ENCODE data around the gene COL21A1.

COL21A1 gene

DNA sequence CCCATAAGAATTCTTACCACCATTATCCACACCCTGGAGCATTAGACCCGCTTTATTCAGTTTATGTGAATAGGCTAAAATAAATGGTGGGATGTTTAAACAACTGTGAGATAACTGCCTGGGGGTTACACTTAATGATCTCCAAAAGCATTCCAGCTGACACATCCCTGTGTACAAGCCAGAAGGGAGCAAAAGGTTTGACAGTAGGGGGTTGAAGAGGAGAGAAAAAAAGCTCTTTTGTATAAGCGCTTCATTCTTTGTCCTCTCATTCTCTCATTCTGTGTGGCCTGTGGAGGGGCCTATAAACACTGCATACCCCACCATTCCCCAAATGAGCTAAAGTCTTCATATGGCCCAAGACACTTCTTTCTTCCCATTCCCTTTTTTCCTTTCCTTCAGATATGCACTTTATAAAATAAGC is 30.8 kb upstream of the COL21A1 start:
- Histone ChIP-seq H3K4me3 (ENCODE audit: low read depth, low read length) (no peak overlapping the region), H3K36me3 (ENCODE audit: control insufficient read depth in 2 of 2, insufficient read depth in 1 of 2, low read length in 2 of 2) (no peaks in the 10 kb centered on the region), H3K4me1 (ENCODE audit: control insufficient read depth, insufficient read depth, low read length) (no peaks in the 10 kb centered on the region), H3K9me3 (ENCODE audit: control insufficient read depth, insufficient read depth, low read depth, low read length) (no peaks in the 10 kb centered on the region), H3K27ac (ENCODE audit: extremely low read depth, low read depth, low read length) (no peak overlapping the region)
- no peak for TF ChIP-seq ZEB2 (tag by site-specific recombination; IDR thresholded peaks at IDR 0.05)
- peak; percentile 27; the same call in 1 of the 2 replicates for TF ChIP-seq ZIC2 (tag by site-specific recombination; IDR thresholded peaks at IDR 0.05)
- ChIA-PET CTCF (interaction anchor here (0.6 to 2.2 kb wide), 3 partner anchors 14 to 1002 kb away, joined by 3 to 15 read pairs (median 4); no protein-coding TSS in a partner anchor), POLR2A (no interaction called here)

DNA sequence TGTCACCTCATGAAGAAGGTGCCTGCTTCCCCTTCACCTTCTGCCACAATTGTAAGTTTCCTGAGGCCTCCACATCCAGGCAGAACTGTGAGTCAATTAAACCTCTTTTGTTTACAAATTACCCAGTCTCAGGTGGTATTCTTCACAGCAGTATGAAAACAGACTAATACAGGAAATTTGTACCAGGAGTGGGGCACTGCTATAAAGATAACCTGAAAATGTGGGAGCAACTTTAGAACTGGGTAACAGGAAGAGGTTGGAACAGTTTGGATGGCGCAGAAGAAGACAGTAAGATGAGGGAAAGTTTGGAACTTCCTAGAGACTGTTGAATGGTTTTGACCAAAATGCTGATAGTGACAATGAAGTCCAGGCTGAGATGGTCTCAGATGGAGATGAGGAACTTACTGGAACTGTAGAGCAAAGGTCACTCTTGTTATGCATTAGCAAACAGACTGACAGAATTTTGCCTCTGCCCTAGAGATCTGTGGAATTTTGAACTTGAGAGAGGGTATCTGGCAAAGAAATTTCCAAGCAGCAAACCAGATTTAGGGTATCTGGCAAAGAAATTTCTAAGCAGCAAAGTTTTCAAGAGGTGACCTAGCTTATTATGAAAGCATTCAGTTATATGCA is 23.5 kb upstream of the COL21A1 start:
- Histone ChIP-seq H3K9me3 (ENCODE audit: control insufficient read depth, insufficient read depth, low read depth, low read length) (no peaks in the 10 kb centered on the region), H3K4me3 (ENCODE audit: low read depth, low read length) (no peak overlapping the region), H3K36me3 (ENCODE audit: control insufficient read depth in 2 of 2, insufficient read depth in 1 of 2, low read length in 2 of 2) (no peaks in the 10 kb centered on the region), H3K4me1 (ENCODE audit: control insufficient read depth, insufficient read depth, low read length) (no peaks in the 10 kb centered on the region), H3K27ac (ENCODE audit: extremely low read depth, low read depth, low read length) (no peak overlapping the region)
- ChIA-PET POLR2A (no interaction called here), CTCF (interaction anchor here (1.3 kb wide), 1 partner anchor 22 kb away, joined by 4 read pairs; no protein-coding TSS in a partner anchor)
- TF ChIP-seq ZNF707 (tag by site-specific recombination; IDR thresholded peaks at IDR 0.05) (peak; percentile 68), OSR2 (tag by site-specific recombination; IDR thresholded peaks at IDR 0.05) (no peak), ZNF626 (tag by site-specific recombination; IDR thresholded peaks at IDR 0.05) (no peak)

DNA sequence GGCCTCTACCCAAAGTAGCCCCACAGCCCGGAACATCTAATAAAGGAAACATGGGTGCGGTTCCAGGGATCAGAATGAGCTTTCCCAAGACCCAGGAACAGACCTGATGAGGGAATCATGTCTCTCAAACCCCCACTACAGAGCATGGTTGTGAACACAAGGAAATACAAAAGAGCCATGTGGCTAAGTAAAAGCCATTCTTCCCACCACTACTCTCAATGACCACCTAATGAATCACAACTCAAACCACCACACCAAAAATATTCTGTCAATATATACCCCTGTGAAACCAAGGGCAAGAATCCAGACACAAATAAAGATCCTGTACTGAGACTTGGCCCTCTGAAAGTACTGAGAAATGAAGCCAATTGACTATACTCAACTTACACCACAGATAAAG is 20.9 kb upstream of the COL21A1 start:
- ChIA-PET CTCF (no interaction called here), POLR2A (no interaction called here)
- Histone ChIP-seq H3K36me3 (ENCODE audit: control insufficient read depth in 2 of 2, insufficient read depth in 1 of 2, low read length in 2 of 2) (no peaks in the 10 kb centered on the region), H3K27ac (ENCODE audit: extremely low read depth, low read depth, low read length) (no peak overlapping the region), H3K9me3 (ENCODE audit: control insufficient read depth, insufficient read depth, low read depth, low read length) (no peaks in the 10 kb centered on the region), H3K4me3 (ENCODE audit: low read depth, low read length) (no peak overlapping the region), H3K4me1 (ENCODE audit: control insufficient read depth, insufficient read depth, low read length) (no peaks in the 10 kb centered on the region)
- TF ChIP-seq ZNF521 (tag by site-specific recombination; IDR thresholded peaks at IDR 0.05) (no peak), ZNF132 (tag by site-specific recombination; IDR thresholded peaks at IDR 0.05; ENCODE audit: borderline replicate concordance) (no peak), ZNF2 (tag by site-specific recombination; IDR thresholded peaks at IDR 0.05) (no peak), ZXDB (tag by site-specific recombination; IDR thresholded peaks at IDR 0.05) (no peak), ZNF501 (tag by site-specific recombination; IDR thresholded peaks at IDR 0.05) (no peak), ZNF274 (IDR thresholded peaks at IDR 0.05; ENCODE audit: low read length) (no peak), ZNF274 (tag by site-specific recombination; IDR thresholded peaks at IDR 0.05; ENCODE audit: borderline replicate concordance) (no peak), ZNF48 (tag by site-specific recombination; IDR thresholded peaks at IDR 0.05) (no peak), ZNF366 (tag by site-specific recombination; conservative IDR thresholded peaks at IDR 0.05) (no peak), OVOL3 (tag by site-specific recombination; IDR thresholded peaks at IDR 0.05) (no peak)
- TF ChIP-seq, protein P1, sequence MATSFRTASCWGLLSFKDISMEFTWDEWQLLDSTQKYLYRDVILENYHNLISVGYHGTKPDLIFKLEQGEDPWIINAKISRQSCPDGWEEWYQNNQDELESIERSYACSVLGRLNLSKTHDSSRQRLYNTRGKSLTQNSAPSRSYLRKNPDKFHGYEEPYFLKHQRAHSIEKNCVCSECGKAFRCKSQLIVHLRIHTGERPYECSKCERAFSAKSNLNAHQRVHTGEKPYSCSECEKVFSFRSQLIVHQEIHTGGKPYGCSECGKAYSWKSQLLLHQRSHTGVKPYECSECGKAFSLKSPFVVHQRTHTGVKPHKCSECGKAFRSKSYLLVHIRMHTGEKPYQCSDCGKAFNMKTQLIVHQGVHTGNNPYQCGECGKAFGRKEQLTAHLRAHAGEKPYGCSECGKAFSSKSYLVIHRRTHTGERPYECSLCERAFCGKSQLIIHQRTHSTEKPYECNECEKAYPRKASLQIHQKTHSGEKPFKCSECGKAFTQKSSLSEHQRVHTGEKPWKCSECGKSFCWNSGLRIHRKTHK (tag by site-specific recombination; IDR thresholded peaks at IDR 0.05), result no peak
- TF ChIP-seq, protein P2, sequence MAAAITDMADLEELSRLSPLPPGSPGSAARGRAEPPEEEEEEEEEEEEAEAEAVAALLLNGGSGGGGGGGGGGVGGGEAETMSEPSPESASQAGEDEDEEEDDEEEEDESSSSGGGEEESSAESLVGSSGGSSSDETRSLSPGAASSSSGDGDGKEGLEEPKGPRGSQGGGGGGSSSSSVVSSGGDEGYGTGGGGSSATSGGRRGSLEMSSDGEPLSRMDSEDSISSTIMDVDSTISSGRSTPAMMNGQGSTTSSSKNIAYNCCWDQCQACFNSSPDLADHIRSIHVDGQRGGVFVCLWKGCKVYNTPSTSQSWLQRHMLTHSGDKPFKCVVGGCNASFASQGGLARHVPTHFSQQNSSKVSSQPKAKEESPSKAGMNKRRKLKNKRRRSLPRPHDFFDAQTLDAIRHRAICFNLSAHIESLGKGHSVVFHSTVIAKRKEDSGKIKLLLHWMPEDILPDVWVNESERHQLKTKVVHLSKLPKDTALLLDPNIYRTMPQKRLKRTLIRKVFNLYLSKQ (tag by site-specific recombination; IDR thresholded peaks at IDR 0.05; ENCODE audit: borderline replicate concordance), result no peak

Measured in HEK293 (cell line).